ENCODE measurements around the gene MAFB. TPM values are rescaled to one million over a fixed set of nuclear protein-coding genes. Genes with fewer than 3 reads are reported as not detected.
"Not testable (repeated sequence)": the region's sequence is repeated elsewhere in the genome, so short reads cannot be mapped to it uniquely, and the experiment has no call there.

The MAFB gene
- 0.31 and 1.0 TPM in 2 replicates for total RNA-seq (2014; rRNA removed; shearing (Covaris generic))

DNA sequence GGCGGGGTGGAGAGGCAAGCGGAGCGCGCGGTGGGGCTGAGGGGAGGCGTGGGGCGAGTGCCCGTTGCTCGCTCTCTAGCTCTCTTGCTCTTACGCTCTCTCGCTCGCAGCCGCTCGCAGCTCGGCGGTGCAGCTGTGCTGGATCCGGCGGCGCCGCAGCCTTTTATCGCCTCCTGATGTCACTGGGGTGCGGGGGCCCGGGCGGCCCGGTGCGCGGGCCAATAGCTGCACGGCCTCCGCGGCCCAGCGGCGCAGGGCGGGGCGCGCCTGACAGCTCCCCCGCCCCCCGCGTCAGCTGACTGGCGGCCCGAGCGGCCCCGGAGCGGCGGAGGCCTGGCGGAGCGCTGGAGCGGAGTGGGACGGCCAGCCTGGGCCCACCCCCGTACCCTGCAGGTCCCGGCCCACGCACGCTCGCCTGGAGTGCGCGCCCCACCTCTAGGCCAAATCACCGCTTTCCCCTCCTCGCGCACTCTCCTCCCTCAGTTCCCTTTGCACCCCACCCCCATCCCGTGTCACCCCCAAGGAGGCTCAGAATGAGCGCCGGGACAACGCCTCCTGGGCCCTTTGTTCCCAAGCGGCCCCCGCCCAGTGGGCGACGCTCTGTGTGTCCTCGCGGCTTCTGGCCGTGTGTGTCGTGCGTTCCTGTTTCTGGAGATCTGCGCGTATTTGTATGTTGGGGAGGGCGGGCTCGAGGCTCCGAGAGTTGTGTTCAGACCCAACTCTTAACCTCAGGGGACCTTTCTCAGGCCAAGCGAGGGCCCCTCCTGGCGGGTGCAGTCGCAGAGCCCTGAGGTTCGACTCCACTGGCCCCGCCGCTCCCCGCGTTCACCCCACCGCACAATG is at the start of gene MAFB:
Gene MAFB (minus strand): TSS at position 137 of the 843 bp plus-strand sequence. CDS start 386 bp downstream, outside the sequence.
- in situ Hi-C loops (cut with HindIII; ENCODE audit: low sequenced_read_pairs) = no loop called here
- DNase-seq (ENCODE audit: low spot score) = peak; percentile 49

DNA sequence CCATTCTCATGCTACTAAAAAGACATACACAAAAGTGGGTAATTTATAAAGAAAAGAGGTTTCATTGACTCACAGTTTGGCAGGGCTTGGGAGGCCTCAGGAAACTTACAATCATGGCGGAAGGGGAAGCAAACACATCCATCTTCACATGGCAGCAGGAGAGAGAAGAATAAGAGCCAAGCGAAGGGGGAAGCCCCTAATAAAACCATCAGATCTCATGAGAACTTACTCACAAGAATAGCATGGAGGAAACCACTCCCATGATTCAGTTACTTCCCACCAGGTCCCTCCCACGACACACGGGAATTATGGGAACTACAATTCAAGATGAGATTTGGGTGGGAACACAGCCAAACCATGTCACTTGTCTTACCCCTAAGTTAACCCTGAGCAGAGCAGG is 47.4 kb upstream of the MAFB start:
- in situ Hi-C loops (cut with HindIII; ENCODE audit: low sequenced_read_pairs) = not testable (repeated sequence)

DNA sequence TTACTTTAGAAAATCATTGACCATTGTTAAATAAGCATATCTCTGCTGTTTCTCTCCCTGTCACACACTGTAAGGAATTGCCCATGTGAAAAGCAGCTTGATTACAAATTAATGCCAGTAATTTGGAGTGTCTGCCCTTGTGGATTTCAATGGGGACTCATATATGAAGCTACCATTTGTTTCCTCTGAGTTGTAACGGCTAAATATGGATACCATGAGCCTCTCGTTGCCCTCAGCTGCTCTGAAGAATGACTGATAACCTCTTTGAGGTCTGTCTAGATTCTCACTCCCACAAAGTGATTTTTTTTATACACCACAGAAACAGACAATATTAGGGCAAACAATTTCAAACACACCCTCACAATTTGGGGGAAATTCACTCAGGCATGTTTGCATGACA is 40.0 kb upstream of the MAFB start:
- in situ Hi-C loops (cut with HindIII; ENCODE audit: low sequenced_read_pairs) = no loop called here
- no peak for DNase-seq (ENCODE audit: low spot score)

More for the DNA sequence above, 47.4 kb upstream of the MAFB start:
- not testable (repeated sequence) for DNase-seq (ENCODE audit: low spot score)

GRCh38 chr20:40728470-40728869 is 39.4 kb upstream of the MAFB start:
- in situ Hi-C loops (cut with HindIII; ENCODE audit: low sequenced_read_pairs) = no loop called here

DNA sequence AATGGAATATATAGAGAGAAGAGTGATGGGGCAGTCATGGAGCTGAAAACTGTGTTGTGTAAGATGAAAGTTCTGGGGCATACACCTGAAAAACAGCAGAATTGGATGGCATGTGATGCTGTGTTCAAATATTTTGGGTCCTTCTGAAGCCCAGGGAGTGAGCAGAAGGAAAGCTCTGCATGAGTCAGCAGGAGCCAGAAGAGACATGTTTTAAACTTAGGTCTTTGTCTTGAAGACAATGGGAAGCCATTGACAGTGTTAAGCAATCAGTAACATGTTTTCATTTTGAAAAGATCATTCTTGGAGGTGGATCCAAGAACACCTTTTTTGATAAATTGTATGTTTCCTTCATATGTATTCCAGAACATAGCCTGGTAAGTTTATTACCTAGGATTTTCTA is 38.9 kb upstream of the MAFB start:
- in situ Hi-C loops (cut with HindIII; ENCODE audit: low sequenced_read_pairs) = no loop called here
- DNase-seq (ENCODE audit: low spot score) = no peak

More at GRCh38 chr20:40728470-40728869, 39.4 kb upstream of the MAFB start:
- DNase-seq (ENCODE audit: low spot score) = no peak

DNA sequence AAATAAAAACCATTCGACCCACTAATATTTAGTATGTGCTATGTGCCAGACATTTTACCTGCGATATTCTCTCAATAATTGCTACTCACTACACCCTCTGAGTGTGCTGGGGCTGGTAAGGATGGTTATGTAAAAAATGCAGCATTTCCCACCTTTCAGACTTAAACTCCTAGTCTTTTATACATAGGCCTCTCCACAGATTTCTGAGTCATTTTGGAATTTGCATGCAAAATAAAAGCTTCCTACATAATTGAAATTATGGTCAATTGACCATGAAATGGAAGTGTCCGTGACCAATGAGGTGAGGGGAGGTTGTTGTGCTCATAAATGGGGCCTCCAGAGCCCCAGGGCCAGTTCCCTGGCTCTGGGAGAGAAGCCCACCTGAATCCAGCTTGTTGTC is 37.7 kb upstream of the MAFB start:
- in situ Hi-C loops (cut with HindIII; ENCODE audit: low sequenced_read_pairs) = no loop called here
- no peak for DNase-seq (ENCODE audit: low spot score)

GRCh38 chr20:40724566-40724965 is 35.5 kb upstream of the MAFB start:
- no peak for DNase-seq (ENCODE audit: low spot score)
- in situ Hi-C loops (cut with HindIII; ENCODE audit: low sequenced_read_pairs) = no loop called here

- in situ Hi-C loops (cut with HindIII; ENCODE audit: low sequenced_read_pairs) = no loop called here
- DNase-seq (ENCODE audit: low spot score) = no peak
Measured at GRCh38 chr20:40720826-40721225, 31.8 kb upstream of the MAFB start.

DNA sequence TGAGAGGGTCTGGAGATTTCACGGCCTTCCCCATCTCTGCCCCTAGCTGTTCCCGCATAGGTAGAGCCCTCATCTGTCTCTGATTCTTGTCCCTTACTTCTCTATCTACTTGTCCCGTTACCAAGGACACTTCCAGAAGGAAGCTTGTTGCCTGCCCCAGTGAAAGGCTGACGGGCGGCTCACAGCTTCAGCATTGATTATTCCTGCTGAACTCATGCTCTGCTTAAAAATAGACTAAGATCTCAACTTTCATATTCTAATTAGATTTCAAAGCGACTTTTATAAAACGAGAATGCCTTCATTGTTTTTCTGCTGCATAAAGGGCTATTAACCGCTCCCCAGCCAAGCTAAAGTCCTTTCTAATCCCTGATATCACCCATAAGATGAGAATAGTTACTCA is 31.1 kb upstream of the MAFB start:
- in situ Hi-C loops (cut with HindIII; ENCODE audit: low sequenced_read_pairs) = no loop called here
- DNase-seq (ENCODE audit: low spot score) = no peak

GRCh38 chr20:40718982-40719729 is 30.1 kb upstream of the MAFB start:
- in situ Hi-C loops (cut with HindIII; ENCODE audit: low sequenced_read_pairs) = no loop called here
- no peak for DNase-seq (ENCODE audit: low spot score)

DNA sequence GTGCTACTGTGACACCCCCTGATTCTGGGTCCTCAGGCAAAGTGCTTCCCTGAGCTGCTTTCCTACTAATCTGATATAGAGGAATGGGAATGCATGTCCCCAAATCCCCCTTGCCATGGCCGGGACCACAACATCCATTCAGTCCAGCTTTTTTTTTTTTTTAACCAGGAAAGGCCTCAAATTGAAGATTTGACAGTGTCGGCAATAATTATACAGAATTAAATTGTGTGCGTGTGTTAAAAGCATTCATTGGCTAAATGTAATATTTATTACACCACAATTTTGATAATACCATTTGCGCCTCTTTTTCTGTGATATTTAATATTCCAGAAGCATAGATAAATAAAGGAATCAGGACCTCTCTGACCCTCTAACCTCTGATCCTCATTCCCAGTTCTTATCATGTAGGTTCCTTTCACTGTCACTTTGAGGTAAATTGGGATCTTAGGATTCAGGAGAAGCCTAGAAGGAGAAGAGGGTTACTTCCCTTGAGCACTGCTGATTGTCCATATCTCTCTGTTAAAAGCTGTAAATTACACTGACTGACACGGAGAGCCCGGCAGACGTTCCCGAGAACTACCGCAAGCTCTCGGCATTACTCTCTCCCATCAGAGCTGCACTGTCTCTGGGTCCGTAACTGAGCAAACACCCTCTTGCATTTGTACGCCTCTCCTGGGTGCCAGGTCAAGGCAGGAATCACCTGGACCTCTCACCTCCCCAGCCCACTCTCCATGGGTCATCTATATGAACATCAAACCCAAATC is 29.4 kb upstream of the MAFB start:
- in situ Hi-C loops (cut with HindIII; ENCODE audit: low sequenced_read_pairs) = no loop called here

GRCh38 chr20:40717343-40717865 is 28.4 kb upstream of the MAFB start:
- DNase-seq (ENCODE audit: low spot score) = no peak
- in situ Hi-C loops (cut with HindIII; ENCODE audit: low sequenced_read_pairs) = no loop called here

More for the DNA sequence above, 29.4 kb upstream of the MAFB start:
- no peak for DNase-seq (ENCODE audit: low spot score)

GRCh38 chr20:40715491-40715890 is 26.5 kb upstream of the MAFB start:
- in situ Hi-C loops (cut with HindIII; ENCODE audit: low sequenced_read_pairs) = no loop called here
- DNase-seq (ENCODE audit: low spot score) = no peak

DNA sequence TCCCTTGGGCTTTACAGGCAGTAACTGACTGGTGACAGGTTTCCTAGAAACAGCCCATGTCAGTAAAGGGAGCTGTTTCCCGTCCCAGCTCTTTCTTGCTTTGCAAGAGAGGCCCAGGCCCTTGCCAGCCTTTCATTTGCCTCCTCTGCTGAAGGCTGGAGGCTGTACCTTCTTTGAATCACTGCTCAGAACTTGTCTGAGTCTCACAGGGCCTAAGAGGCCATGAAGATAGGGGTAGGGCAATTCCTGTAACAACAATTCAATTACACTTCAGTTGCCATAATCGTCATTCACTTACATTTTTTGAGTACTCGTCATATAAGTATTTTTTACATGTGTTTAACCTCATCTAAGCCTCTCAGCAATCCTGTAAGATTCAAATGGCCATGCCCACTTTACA is 25.9 kb upstream of the MAFB start:
- in situ Hi-C loops (cut with HindIII; ENCODE audit: low sequenced_read_pairs) = no loop called here
- no peak for DNase-seq (ENCODE audit: low spot score)

DNA sequence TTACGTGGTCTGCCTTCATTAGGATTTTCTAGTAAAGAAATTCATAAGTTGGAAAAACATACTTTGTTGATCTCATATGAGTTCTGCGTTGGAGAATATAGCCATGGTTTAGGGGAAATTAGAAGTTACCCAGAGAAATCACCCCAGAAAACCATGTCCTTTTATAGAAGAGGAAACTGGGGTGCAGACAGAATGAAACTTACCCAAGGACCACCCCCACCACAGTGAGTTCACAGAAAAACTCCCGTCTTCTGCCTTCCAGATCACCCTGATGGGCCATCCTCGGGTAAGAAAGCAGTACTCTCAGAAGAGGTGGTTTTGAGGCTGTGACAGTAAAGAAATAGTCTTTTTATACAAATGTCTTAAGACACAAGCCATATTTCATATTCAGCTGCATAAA is 25.1 kb upstream of the MAFB start:
- in situ Hi-C loops (cut with HindIII; ENCODE audit: low sequenced_read_pairs) = no loop called here
- no peak for DNase-seq (ENCODE audit: low spot score)

GRCh38 chr20:40713508-40713907 is 24.5 kb upstream of the MAFB start:
- in situ Hi-C loops (cut with HindIII; ENCODE audit: low sequenced_read_pairs) = no loop called here
- no peak for DNase-seq (ENCODE audit: low spot score)

- in situ Hi-C loops (cut with HindIII; ENCODE audit: low sequenced_read_pairs) = no loop called here
- no peak for DNase-seq (ENCODE audit: low spot score)
Measured at GRCh38 chr20:40711079-40711478, 22.0 kb upstream of the MAFB start.

GRCh38 chr20:40710603-40711002 is 21.6 kb upstream of the MAFB start:
- no peak for DNase-seq (ENCODE audit: low spot score)
- in situ Hi-C loops (cut with HindIII; ENCODE audit: low sequenced_read_pairs) = no loop called here

DNA sequence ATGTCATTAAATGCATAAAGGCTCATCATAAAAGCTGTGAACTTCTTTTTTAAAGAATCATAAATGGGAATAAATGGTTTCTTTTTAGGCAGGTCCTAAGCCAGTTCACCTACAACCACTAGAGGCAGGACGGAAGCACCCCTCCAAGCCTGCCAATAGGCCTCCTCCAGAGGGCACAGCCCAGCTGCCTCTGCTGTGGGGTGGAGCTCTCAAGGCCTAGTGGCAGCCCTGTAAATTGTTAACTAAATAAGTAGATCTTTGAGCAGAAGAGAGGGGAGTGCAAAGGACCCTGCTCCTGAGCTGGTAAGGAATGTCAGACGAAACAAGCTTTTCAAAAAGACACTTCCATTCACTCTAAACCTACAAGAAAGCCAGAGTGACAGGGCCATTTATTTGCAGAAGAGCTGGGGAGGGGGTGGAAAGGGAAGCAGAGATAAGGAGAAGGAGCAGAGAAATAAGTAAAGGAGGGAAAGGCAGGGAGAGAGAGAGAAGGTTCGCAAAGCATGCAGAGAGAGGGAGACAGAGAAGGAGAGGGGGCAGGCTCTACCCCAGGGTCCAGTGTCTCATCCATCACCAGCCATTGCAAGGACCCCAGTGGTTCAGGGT is 18.0 kb upstream of the MAFB start:
- in situ Hi-C loops (cut with HindIII; ENCODE audit: low sequenced_read_pairs) = no loop called here
- DNase-seq (ENCODE audit: low spot score) = no peak
